ENCODE data around the gene TMEM38A. TPM values are rescaled to one million over a fixed set of nuclear protein-coding genes. Genes with fewer than 3 reads are reported as not detected.

The TMEM38A gene
- total RNA-seq, 1 donor from 2014 or later: 3.7 TPM

DNA sequence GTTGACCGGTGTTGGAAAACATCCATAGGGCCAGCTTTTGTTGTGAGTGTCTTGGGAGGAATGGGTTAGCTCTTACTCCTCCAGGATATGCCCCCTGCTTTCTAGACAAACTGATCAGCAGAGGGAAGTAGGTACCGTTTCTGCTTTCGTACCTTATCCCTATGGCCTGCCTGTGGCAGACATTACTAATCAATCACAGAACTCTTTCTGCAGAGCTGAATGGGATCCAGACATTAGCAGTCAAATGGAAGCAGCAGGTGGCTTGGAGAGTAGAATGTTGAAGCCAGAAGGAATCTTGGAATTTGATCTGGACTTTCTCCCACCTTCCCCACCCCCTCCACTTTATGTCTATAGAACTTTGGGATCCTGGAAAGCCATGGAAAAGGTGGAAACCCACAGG lies 75.8 kb downstream of the TMEM38A start:
- Mint-ChIP-seq H3K27me3 (ENCODE audit: low read depth) (no peaks in the 10 kb centered on the region), H3K9me3 (ENCODE audit: low read depth) (no peaks in the 10 kb centered on the region), H3K36me3 (ENCODE audit: low read depth) (no peaks in the 10 kb centered on the region), H3K27ac (ENCODE audit: unreplicated experiment) (no peak overlapping the region), H3K4me1 (ENCODE audit: low read depth) (peaks cover 9% of the 10 kb centered on the region), H3K4me3 (ENCODE audit: unreplicated experiment) (no peak overlapping the region)
- DNase-seq (ENCODE audit: low spot score): no peak
- TF ChIP-seq, protein P1, sequence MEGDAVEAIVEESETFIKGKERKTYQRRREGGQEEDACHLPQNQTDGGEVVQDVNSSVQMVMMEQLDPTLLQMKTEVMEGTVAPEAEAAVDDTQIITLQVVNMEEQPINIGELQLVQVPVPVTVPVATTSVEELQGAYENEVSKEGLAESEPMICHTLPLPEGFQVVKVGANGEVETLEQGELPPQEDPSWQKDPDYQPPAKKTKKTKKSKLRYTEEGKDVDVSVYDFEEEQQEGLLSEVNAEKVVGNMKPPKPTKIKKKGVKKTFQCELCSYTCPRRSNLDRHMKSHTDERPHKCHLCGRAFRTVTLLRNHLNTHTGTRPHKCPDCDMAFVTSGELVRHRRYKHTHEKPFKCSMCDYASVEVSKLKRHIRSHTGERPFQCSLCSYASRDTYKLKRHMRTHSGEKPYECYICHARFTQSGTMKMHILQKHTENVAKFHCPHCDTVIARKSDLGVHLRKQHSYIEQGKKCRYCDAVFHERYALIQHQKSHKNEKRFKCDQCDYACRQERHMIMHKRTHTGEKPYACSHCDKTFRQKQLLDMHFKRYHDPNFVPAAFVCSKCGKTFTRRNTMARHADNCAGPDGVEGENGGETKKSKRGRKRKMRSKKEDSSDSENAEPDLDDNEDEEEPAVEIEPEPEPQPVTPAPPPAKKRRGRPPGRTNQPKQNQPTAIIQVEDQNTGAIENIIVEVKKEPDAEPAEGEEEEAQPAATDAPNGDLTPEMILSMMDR (IDR thresholded peaks at IDR 0.05): no peak

GRCh38 chr19:16737911-16738310 lies 77.0 kb downstream of the TMEM38A start:
- H3K9me3 Mint-ChIP-seq (ENCODE audit: low read depth): no peaks in the 10 kb centered on the region
- TF ChIP-seq, protein P1 (IDR thresholded peaks at IDR 0.05): no peak
- H3K4me1 Mint-ChIP-seq (ENCODE audit: low read depth): peaks cover 9% of the 10 kb centered on the region
- H3K27me3 Mint-ChIP-seq (ENCODE audit: low read depth): no peaks in the 10 kb centered on the region
- H3K27ac Mint-ChIP-seq (ENCODE audit: unreplicated experiment): no peak overlapping the region
- no peak for DNase-seq (ENCODE audit: low spot score)
- no peaks in the 10 kb centered on the region for H3K36me3 Mint-ChIP-seq (ENCODE audit: low read depth)
- H3K4me3 Mint-ChIP-seq (ENCODE audit: unreplicated experiment): no peak overlapping the region

- TF ChIP-seq, protein P1 (IDR thresholded peaks at IDR 0.05): no peak
- no peaks in the 10 kb centered on the region for H3K4me1 Mint-ChIP-seq (ENCODE audit: low read depth)
- H3K27me3 Mint-ChIP-seq (ENCODE audit: low read depth): no peaks in the 10 kb centered on the region
- H3K4me3 Mint-ChIP-seq (ENCODE audit: unreplicated experiment): no peak overlapping the region
- no peaks in the 10 kb centered on the region for H3K9me3 Mint-ChIP-seq (ENCODE audit: low read depth)
- no peaks in the 10 kb centered on the region for H3K36me3 Mint-ChIP-seq (ENCODE audit: low read depth)
- DNase-seq (ENCODE audit: low spot score): no peak
- H3K27ac Mint-ChIP-seq (ENCODE audit: unreplicated experiment): no peak overlapping the region
Observed at GRCh38 chr19:16739546-16739945, 78.6 kb downstream of the TMEM38A start.

Other genes with a start within 250 kb of the TMEM38A start
- 34.4 to 36.5 TPM (median 36.1 TPM) in 3 replicates for gene EPS15L1, start 189.2 kb upstream of the TMEM38A start, total RNA-seq
- not detected in 3 replicates for gene CALR3, start 165.0 kb upstream of the TMEM38A start, total RNA-seq
- 3.1 to 5.8 TPM (median 3.2 TPM) in 3 replicates for gene C19orf44, start 164.7 kb upstream of the TMEM38A start, total RNA-seq
- 30.1 to 35.2 TPM (median 32.6 TPM) in 3 replicates for gene CHERP, start 118.7 kb upstream of the TMEM38A start, total RNA-seq
- gene SLC35E1, start 88.7 kb upstream of the TMEM38A start, total RNA-seq: 68.1 to 70.0 TPM (median 69.2 TPM) in 3 replicates
- gene MED26, start 32.9 kb upstream of the TMEM38A start, total RNA-seq: 8.7 to 10.6 TPM (median 8.8 TPM) in 3 replicates
- 42.5 to 52.0 TPM (median 47.7 TPM) in 3 replicates for gene SMIM7, start 995 bp upstream of the TMEM38A start, total RNA-seq
- not detected in 3 replicates for gene NWD1, start 58.7 kb downstream of the TMEM38A start, total RNA-seq
- gene SIN3B, start 168.3 kb downstream of the TMEM38A start, total RNA-seq: 59.2 to 62.2 TPM (median 59.7 TPM) in 3 replicates
- 0.05 to 0.10 TPM in 2 of 3 replicates, not detected in the other for gene F2RL3, start 227.9 kb downstream of the TMEM38A start, total RNA-seq